NCI-H2171 (cell line): ENCODE data around the gene APBB2.
A peak's percentile ranks its signal among the peaks of the same experiment; 100 is the strongest.

ENCODE experiments used
- DNase-seq: peaks from one replicate; lab custom pipeline; 2025; lab: John Stamatoyannopoulos, UW

APBB2 gene

GRCh38 chr4:40897557-40898203 lies 316.7 kb downstream of the APBB2 start:
- DNase-seq = peak; percentile 73

- no peak for DNase-seq
These were observed 323.6 kb downstream of the APBB2 start for GRCh38 chr4:40890764-40891163.

DNA sequence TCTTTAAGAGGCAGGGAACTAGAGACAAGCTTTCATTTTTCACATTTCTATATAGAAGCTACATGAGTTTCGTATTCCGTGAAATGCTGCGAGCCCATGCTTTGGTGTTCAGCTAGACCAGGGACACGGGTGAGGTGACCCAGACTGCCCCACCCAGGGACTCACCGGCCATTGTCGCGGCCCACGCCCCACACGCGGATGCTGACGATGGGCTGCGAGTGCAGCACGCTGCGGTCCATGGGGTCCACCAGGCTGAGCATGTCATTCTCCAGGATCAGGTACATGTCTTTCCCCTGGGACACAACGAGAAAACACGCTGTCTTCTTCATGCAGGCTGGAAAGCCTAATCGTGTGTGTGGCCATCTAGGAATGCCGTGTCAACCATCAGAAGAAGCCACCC lies 324.1 kb downstream of the APBB2 start:
- DNase-seq = no peak

DNA sequence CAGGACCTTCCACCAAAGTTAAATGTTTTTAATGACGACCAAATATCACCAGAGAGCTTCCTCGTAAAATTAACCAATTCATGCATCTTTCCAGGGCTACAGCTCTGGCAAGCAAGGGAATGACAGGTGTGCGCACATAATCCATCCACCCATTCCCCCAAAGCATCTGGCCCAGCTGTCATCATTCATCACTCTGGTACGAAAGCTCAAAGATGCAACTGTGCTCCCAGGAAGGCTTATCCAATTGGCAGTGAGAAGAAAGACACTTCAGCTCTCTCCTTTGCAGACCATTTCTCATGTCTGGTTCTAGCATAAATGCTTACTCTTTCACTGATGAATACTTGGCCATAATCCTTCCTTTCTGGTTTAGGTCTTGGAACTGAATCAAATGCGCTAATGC lies 325.4 kb downstream of the APBB2 start:
- DNase-seq = peak; percentile 32

DNA sequence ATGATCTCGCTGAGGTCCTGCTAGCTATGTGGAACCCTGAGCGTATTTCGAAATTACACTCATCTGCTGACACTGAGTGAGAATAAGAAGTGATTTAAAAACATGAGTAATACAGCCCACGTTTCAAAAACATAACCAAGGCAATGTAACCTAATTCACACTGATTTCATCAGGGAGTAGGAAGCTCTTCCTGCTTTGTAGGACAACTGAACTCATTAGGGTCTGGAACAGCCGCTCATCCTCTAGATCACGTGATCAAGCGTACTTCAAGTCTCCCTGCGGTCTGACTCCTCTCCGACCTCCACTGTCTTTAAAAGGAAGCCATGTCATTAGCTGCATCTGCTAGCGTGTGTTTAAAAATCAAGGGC lies 326.6 kb downstream of the APBB2 start:
- DNase-seq = no peak

- no peak for DNase-seq
These were observed 327.2 kb downstream of the APBB2 start for GRCh38 chr4:40886931-40887763.

GRCh38 chr4:40881851-40882250 lies 332.5 kb downstream of the APBB2 start:
- no peak for DNase-seq

GRCh38 chr4:40881096-40881495 lies 333.2 kb downstream of the APBB2 start:
- DNase-seq = no peak

GRCh38 chr4:40878548-40879055 lies 335.7 kb downstream of the APBB2 start:
- DNase-seq = no peak

GRCh38 chr4:40877081-40877480 lies 337.3 kb downstream of the APBB2 start:
- no peak for DNase-seq

GRCh38 chr4:40875507-40876150 lies 338.7 kb downstream of the APBB2 start:
- no peak for DNase-seq

GRCh38 chr4:40874901-40875300 lies 339.4 kb downstream of the APBB2 start:
- no peak for DNase-seq

GRCh38 chr4:40874331-40874730 lies 340.0 kb downstream of the APBB2 start:
- no peak for DNase-seq

DNA sequence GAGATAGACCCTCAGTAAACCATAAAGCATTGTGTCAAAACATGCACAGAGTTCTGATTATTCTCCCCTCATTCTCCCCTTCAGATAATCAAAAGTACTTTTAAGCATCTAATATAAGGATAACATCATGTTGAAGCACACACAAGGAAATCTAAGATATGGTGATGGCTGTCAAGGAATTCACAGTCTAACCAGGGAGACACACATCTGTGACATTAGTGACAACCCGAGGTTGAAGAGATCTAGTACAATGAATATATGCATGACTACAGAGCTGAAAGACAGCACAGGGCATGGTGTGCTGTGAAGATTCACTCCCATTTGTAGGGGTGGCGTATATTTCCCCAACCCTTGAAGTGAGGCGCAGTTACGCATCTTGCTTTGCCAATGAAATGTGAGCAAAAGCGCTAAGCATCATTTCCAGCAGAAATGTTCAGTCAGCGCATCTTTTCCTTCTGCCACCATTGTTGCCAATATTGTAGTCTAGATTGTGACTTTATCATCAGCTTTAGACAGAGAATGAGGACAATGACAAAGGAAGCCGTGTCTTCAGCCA lies 342.6 kb downstream of the APBB2 start:
- no peak for DNase-seq

DNA sequence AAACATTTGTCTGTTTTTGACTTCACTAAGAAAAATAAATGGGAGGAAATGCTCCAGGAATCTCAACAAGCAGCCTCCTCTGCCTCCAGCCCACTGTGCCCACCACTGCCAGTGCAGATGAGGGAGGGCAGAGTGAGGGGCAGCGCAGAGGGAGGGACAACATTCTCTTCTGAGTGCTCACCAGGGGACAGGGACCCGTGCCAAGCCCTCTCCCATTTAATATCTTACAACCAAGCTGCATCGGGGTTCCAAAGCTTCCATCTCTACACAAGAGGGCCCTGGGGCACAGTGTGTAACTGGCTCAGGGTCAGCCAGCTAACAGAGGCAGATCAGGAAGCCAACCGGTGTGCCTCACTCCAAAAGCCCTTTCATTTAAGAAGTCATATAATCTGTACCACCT lies 344.2 kb downstream of the APBB2 start:
- no peak for DNase-seq

DNA sequence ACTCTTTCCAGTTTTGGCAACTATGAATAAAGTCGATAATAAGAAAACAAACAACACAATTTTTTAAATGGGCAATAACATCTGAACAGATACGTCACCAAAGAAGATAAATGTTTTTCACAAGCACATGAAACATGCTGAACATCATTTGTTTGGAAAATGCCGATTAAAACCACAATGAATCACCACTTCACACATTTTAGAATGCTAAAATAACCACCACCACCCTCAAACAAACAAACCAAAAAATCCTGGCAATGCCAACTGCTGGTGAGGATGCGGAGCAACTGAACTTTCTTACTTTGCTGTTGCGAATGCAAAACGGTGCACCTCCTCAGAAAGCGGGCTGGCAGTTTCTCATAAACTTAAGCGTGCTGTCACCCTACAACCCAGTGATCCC lies 348.6 kb downstream of the APBB2 start:
- DNase-seq = no peak

DNA sequence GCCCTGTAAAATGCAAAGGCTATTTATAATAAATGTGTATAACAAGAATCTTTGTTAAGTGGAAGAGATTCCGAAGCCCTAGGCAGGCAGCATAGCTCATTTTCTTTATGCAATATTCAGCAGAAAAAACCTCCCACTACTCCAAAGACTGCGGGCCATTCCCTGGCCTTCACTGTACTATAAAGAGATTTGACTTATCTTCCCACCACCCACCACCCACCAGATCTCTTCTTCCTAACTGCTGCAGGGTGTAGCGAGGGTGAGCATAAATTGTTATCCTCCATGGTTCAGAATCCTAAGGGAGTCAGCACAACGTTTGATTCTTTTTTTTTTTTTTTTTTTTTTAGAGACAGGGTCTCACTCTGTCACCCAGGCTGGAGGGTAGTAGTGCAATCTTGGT lies 349.8 kb downstream of the APBB2 start:
- DNase-seq = no peak

DNA sequence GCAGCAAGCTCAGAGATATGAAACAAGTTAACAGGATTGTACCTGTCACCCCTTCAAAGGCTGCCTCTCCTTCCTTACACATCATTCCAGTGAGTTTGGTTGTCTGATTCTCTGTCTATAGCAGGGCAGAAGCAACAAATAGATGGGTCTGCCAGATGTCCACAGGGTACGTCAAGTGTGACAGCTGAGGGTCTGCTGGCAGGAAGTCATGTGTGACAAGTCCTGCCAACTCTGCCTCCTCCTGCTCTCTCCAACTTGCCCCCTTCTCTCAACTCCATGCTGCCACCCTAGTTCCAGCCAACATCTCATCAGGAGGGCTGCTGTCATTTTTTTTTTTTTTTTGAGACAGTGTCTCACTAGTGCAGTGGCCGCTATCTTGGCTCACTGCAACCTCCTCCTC lies 355.4 kb downstream of the APBB2 start:
- no peak for DNase-seq

GRCh38 chr4:40857956-40858355 lies 356.4 kb downstream of the APBB2 start:
- no peak for DNase-seq

- peak; percentile 52 for DNase-seq
These were observed 357.4 kb downstream of the APBB2 start for GRCh38 chr4:40856840-40857362.

GRCh38 chr4:40856277-40856839 lies 358.0 kb downstream of the APBB2 start:
- DNase-seq = no peak

DNA sequence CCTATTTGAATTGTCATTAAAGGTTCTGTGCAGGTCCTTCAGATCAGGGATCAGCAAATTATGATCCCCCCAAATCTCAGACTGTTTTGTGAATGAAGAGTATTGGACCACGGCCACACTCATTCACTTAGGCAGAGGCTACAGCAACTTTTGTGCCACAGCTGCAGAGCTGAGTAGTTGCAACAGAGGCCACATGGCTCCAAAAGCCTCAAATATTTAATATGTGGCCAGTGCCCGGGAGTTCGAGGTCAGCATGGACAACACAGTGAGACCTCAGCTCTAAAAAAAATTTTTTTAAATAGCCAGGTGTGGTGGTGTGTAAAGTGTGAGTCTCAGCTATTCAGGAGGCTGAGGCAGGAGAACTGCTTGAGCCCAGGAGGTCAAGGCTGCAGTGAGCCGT lies 363.8 kb downstream of the APBB2 start:
- DNase-seq = no peak
